ENCODE results near the gene CLCN2. TPM values are rescaled to one million over a fixed set of nuclear protein-coding genes. Genes with fewer than 3 reads are reported as not detected.

Gene CLCN2
- total RNA-seq, result 8.3 and 8.4 TPM in 2 replicates

DNA sequence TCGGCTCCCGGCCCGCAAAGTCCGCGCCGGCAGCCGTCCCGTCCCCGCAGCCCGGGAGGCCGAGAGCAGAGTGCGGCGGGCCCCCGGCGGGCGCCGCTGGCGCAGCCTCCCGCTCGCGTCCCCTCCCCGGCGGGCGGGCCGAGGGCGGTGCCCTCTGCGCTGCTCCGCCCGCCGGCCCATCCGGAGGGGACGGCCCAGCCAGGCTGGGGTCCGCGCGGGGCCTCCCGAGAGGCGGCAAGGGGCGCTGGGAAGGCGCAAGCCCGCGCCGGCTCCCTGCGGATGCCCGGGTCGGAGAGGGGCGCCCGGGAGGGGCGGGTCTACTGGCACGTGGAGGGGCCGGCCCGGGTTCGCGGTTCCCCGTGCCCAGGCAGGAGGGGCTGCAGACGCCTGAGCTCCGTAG is at the start of gene CLCN2, which contains the start of gene POLR2H:
TSS of gene CLCN2 (minus strand) at position 74 of the 400 bp plus-strand sequence. CDS start 126 bp downstream, outside the sequence.
TSS of gene POLR2H (plus strand) at position 179 of the 400 bp plus-strand sequence. CDS start 1,783 bp downstream, outside the sequence.
- intact Hi-C loops (cut with micrococcal nuclease), result loop anchor here (5.0 kb wide), 1 partner anchor 166 kb away; no protein-coding TSS in a partner anchor
- peak within 1 kb of the TSS; percentile 98 for H3K4me3 Mint-ChIP-seq

DNA sequence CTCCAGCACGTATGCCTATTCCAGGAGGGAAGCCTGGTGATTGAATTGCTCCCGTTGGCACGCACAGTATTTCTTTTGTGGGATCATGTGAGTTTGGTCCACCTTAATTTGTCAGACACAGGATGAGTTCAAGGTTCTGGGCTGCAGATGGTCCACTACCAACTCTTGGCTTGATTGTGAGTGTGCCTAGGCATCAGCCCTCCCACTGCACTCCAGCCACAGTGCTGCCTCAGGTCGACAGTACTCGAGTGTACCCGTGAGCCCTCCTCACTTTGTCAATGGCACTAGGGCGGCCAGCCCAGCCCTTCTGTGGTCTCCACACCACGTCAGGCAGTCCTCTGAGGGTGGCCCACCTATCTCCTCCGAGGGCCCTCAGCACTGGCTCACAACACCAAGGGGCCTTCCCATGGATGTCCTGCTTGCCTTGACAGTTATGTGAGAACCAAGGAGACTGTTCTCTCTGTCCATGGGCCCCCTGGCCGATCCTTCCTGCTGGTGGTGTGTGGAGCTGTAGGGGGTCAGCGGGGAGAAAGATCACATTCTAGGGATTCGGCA is 48.6 kb upstream of the CLCN2 start:
- Mint-ChIP-seq H3K27me3 (peaks cover 2% of the 10 kb centered on the region), H3K36me3 (ENCODE audit: low read depth) (no peaks in the 10 kb centered on the region), H3K9me3 (no peaks in the 10 kb centered on the region), H3K27ac (no peak overlapping the region), H3K4me3 (no peak overlapping the region), H3K4me1 (no peaks in the 10 kb centered on the region)
- DNase-seq, result no peak
- intact Hi-C loops (cut with micrococcal nuclease), result no loop called here

More for the DNA sequence above, at the start of gene CLCN2, which contains the start of gene POLR2H:
- H3K27ac Mint-ChIP-seq, result peak within 1 kb of the TSS; percentile 98
- H3K9me3 Mint-ChIP-seq, result no peaks in the 10 kb centered on the region
- H3K36me3 Mint-ChIP-seq (ENCODE audit: low read depth), result peaks cover 23% of the 10 kb centered on the region
- peaks cover 8% of the 10 kb centered on the region for H3K27me3 Mint-ChIP-seq
- DNase-seq, result peak; percentile 88
- peaks cover 20% of the 10 kb centered on the region for H3K4me1 Mint-ChIP-seq

- no peak overlapping the region for H3K4me3 Mint-ChIP-seq
- H3K36me3 Mint-ChIP-seq (ENCODE audit: low read depth), result no peaks in the 10 kb centered on the region
- H3K27ac Mint-ChIP-seq, result no peak overlapping the region
- H3K27me3 Mint-ChIP-seq, result peaks cover 2% of the 10 kb centered on the region
- no peaks in the 10 kb centered on the region for H3K4me1 Mint-ChIP-seq
- intact Hi-C loops (cut with micrococcal nuclease), result no loop called here
- H3K9me3 Mint-ChIP-seq, result no peaks in the 10 kb centered on the region
- DNase-seq, result no peak
These were observed 48.0 kb upstream of the CLCN2 start for GRCh38 chr3:184409331-184409926.

- no peaks in the 10 kb centered on the region for H3K36me3 Mint-ChIP-seq (ENCODE audit: low read depth)
- no peak overlapping the region for H3K27ac Mint-ChIP-seq
- intact Hi-C loops (cut with micrococcal nuclease), result no loop called here
- H3K4me3 Mint-ChIP-seq, result no peak overlapping the region
- DNase-seq, result no peak
- no peaks in the 10 kb centered on the region for H3K9me3 Mint-ChIP-seq
- peaks cover 15% of the 10 kb centered on the region for H3K27me3 Mint-ChIP-seq
- no peaks in the 10 kb centered on the region for H3K4me1 Mint-ChIP-seq
These were observed 43.9 kb upstream of the CLCN2 start for GRCh38 chr3:184405075-184406030.

DNA sequence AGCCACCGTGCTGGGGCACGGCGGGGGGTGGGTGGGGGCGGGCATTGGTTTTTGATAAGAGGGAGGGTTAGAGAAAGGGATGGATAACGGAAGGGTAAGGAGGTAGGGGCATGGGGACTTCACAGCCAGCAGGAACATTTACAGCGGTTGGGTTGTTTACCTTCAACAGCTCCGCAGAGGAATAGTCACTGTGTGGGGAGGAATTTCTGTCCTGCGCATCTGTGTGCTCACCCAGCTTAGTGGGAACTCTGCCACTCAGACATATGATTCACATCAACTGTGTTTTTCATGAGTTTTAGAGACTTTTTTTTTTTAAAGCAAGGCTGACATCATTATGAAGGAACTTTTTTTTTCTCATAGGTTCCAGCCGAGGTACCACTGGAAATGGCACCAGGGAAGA is 38.0 kb upstream of the CLCN2 start:
- Mint-ChIP-seq H3K4me3 (no peak overlapping the region), H3K27me3 (peaks cover 22% of the 10 kb centered on the region), H3K36me3 (ENCODE audit: low read depth) (no peaks in the 10 kb centered on the region), H3K27ac (no peak overlapping the region), H3K9me3 (no peaks in the 10 kb centered on the region), H3K4me1 (no peaks in the 10 kb centered on the region)
- DNase-seq, result no peak
- intact Hi-C loops (cut with micrococcal nuclease), result no loop called here

DNA sequence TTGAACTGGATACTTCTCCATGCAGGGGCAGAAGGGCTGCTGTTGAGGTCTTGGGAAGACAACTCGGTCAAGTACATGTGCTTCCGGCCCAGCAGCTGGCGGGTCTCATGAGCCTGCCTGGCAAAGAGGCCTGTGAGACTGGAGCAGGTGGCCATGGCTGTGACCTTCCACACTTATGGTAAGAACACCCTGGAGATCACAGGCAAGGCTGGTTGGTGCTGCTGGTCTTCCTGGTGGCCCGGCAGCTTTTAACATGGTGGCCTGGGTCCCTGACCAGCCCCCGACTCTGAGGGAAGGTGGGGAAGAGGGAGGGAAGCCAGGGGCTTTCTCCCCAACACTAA is 33.9 kb upstream of the CLCN2 start:
- H3K9me3 Mint-ChIP-seq, result no peaks in the 10 kb centered on the region
- intact Hi-C loops (cut with micrococcal nuclease), result no loop called here
- DNase-seq, result no peak
- H3K27ac Mint-ChIP-seq, result no peak overlapping the region
- H3K4me3 Mint-ChIP-seq, result no peak overlapping the region
- no peaks in the 10 kb centered on the region for H3K4me1 Mint-ChIP-seq
- peaks cover 15% of the 10 kb centered on the region for H3K27me3 Mint-ChIP-seq
- H3K36me3 Mint-ChIP-seq (ENCODE audit: low read depth), result no peaks in the 10 kb centered on the region

DNA sequence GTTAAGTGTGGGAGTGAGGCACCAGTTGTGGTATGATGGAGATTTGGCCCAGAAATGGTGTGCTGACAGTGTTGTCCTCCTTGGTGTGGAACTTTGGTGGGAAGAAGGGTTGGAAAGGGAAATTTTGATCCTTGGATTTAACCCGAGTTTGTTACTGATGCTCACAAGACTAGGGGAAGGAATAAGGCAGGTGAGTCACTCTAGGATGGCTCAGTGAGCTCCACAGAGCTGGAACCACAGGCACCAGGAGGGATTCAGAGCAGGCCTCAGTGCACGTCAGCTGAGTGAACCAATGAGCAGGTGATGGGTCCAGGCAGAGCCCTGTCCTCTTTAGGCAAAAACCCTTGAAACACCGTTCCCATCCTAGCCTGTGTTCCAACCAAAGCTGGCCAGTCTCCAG is 29.9 kb upstream of the CLCN2 start:
- peaks cover 17% of the 10 kb centered on the region for H3K27me3 Mint-ChIP-seq
- H3K4me3 Mint-ChIP-seq, result no peak overlapping the region
- intact Hi-C loops (cut with micrococcal nuclease), result no loop called here
- no peak overlapping the region for H3K27ac Mint-ChIP-seq
- no peaks in the 10 kb centered on the region for H3K9me3 Mint-ChIP-seq
- H3K36me3 Mint-ChIP-seq (ENCODE audit: low read depth), result no peaks in the 10 kb centered on the region
- DNase-seq, result no peak
- no peaks in the 10 kb centered on the region for H3K4me1 Mint-ChIP-seq

GRCh38 chr3:184389935-184390528 is 28.6 kb upstream of the CLCN2 start:
- H3K4me1 Mint-ChIP-seq, result no peaks in the 10 kb centered on the region
- H3K4me3 Mint-ChIP-seq, result no peak overlapping the region
- H3K36me3 Mint-ChIP-seq (ENCODE audit: low read depth), result no peaks in the 10 kb centered on the region
- intact Hi-C loops (cut with micrococcal nuclease), result no loop called here
- peaks cover 16% of the 10 kb centered on the region for H3K27me3 Mint-ChIP-seq
- no peaks in the 10 kb centered on the region for H3K9me3 Mint-ChIP-seq
- H3K27ac Mint-ChIP-seq, result no peak overlapping the region
- DNase-seq, result no peak

- DNase-seq, result no peak
- Mint-ChIP-seq H3K27ac (no peak overlapping the region), H3K36me3 (ENCODE audit: low read depth) (no peaks in the 10 kb centered on the region), H3K27me3 (peaks cover 16% of the 10 kb centered on the region), H3K4me3 (no peak overlapping the region), H3K4me1 (no peaks in the 10 kb centered on the region), H3K9me3 (no peaks in the 10 kb centered on the region)
- intact Hi-C loops (cut with micrococcal nuclease), result no loop called here
These were observed 28.0 kb upstream of the CLCN2 start for GRCh38 chr3:184389384-184389783.

DNA sequence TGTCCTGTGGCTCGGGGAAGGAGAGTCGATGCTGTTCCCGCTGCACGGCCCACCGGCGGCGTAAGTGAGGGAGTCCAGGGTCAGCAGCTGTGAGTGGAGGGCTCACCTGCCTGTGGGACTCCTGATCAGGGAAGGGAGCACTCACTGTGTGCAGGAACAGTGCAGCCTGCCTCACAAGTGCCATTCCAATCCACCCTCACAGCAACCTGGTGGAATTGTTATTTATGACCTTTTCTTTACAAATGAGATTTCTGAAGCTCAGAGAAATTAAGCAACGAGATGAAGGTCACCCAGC is 27.5 kb upstream of the CLCN2 start:
- no peak for DNase-seq
- Mint-ChIP-seq H3K27me3 (peaks cover 21% of the 10 kb centered on the region), H3K27ac (no peak overlapping the region), H3K9me3 (no peaks in the 10 kb centered on the region), H3K4me1 (no peaks in the 10 kb centered on the region), H3K36me3 (ENCODE audit: low read depth) (no peaks in the 10 kb centered on the region), H3K4me3 (no peak overlapping the region)
- intact Hi-C loops (cut with micrococcal nuclease), result no loop called here

GRCh38 chr3:184388164-184388935 is 26.9 kb upstream of the CLCN2 start:
- Mint-ChIP-seq H3K4me1 (no peaks in the 10 kb centered on the region), H3K27ac (no peak overlapping the region), H3K9me3 (no peaks in the 10 kb centered on the region), H3K4me3 (no peak overlapping the region), H3K27me3 (peaks cover 22% of the 10 kb centered on the region), H3K36me3 (ENCODE audit: low read depth) (no peaks in the 10 kb centered on the region)
- no peak for DNase-seq
- intact Hi-C loops (cut with micrococcal nuclease), result no loop called here

- Mint-ChIP-seq H3K4me1 (no peaks in the 10 kb centered on the region), H3K4me3 (no peak overlapping the region), H3K27ac (no peak overlapping the region), H3K27me3 (peaks cover 31% of the 10 kb centered on the region), H3K36me3 (ENCODE audit: low read depth) (no peaks in the 10 kb centered on the region), H3K9me3 (no peaks in the 10 kb centered on the region)
- intact Hi-C loops (cut with micrococcal nuclease), result no loop called here
- DNase-seq, result no peak
These were observed 25.8 kb upstream of the CLCN2 start for GRCh38 chr3:184387174-184387714.

- intact Hi-C loops (cut with micrococcal nuclease), result no loop called here
- no peak for DNase-seq
- Mint-ChIP-seq H3K27ac (no peak overlapping the region), H3K4me3 (no peak overlapping the region), H3K36me3 (ENCODE audit: low read depth) (no peaks in the 10 kb centered on the region), H3K4me1 (no peaks in the 10 kb centered on the region), H3K27me3 (peaks cover 38% of the 10 kb centered on the region), H3K9me3 (no peaks in the 10 kb centered on the region)
These were observed 24.8 kb upstream of the CLCN2 start for GRCh38 chr3:184386047-184386806.

Data from activated CD4-positive, alpha-beta T cell treated with anti-CD3 and anti-CD28 coated beads, Interleukin-2, amount 10 ng/mL, durations not matched to agents 24 days and 14 days (primary cell).